K562 (cell line): ENCODE results near the gene RMC1. TPM values are rescaled to one million over a fixed set of nuclear protein-coding genes. Genes with fewer than 3 reads are reported as not detected.

Experiments
- ARID1B ChIP-seq: fragments of 450-650 bp; IDR thresholded peaks from 2 replicates; pipeline ENCODE4 v1.6.1; 2016; ENCODE audit warnings: antibody characterized with exemption, mild to moderate bottlenecking, inconsistent platforms
- CC2D1A ChIP-seq: fragments of 450-650 bp; IDR thresholded peaks from 2 replicates; pipeline ENCODE4 v1.6.1; 2017; ENCODE audit warnings: mild to moderate bottlenecking
- CTBP1 ChIP-seq: fragments of 450-650 bp; IDR thresholded peaks from 2 replicates; pipeline ENCODE4 v1.6.1; 2016; ENCODE audit warnings: borderline replicate concordance
- CTCF ChIP-seq, 3 experiments: IDR thresholded peaks in 2 of 3; conservative IDR thresholded peaks in 1 of 3; 2 replicates each; pipeline ENCODE4 v1.5.1; 2011 to 2012; ENCODE audit warnings: low read length in 3 of 3, mild to moderate bottlenecking in 3 of 3, control low read depth in 2 of 3, improper control_type of control experiment in 1 of 3, inconsistent platforms in 1 of 3, low read depth in 1 of 3, mixed read lengths in 1 of 3, moderate library complexity in 1 of 3; ENCODE audit not compliant: insufficient read depth in 2 of 3
- GTF2F1 ChIP-seq: IDR thresholded peaks from 2 replicates; pipeline ENCODE4 v1.6.1; 2011; ENCODE audit warnings: low read depth, low read length, improper control_type of control experiment
- NR1H2 ChIP-seq: sonication (generic); formaldehyde crosslinking; IDR thresholded peaks from 2 replicates; pipeline ENCODE4 v1.4.0; 2020; ENCODE audit warnings: mild to moderate bottlenecking, missing genetic modification reagents
- PRMT5 ChIP-seq: sonication (generic); formaldehyde crosslinking; IDR thresholded peaks from 2 replicates; pipeline ENCODE4 v1.5.0; 2020; ENCODE audit warnings: missing genetic modification reagents
- RAD21 ChIP-seq, 2 experiments: fragments of 250-450 bp in 1 of 2; fragments of 450-650 bp in 1 of 2; sonication (Bioruptor Pico) in 1 of 2; formaldehyde crosslinking in 1 of 2; IDR thresholded peaks in 1 of 2; conservative IDR thresholded peaks in 1 of 2; 2 replicates each; pipeline versions ENCODE4 v1.4.0 to v1.8.0; 2020 to 2022; ENCODE audit warnings: mild to moderate bottlenecking in 2 of 2, moderate library complexity in 1 of 2
- REST ChIP-seq, 2 experiments: fragments of 450-650 bp; formaldehyde crosslinking in 1 of 2; IDR thresholded peaks; 2 replicates each; pipeline versions ENCODE4 v1.4.0 to v1.6.1; 2014 to 2020; ENCODE audit warnings: mild to moderate bottlenecking in 2 of 2, borderline replicate concordance in 1 of 2, low read depth in 1 of 2
- STAG1 ChIP-seq: sonication (generic); formaldehyde crosslinking; IDR thresholded peaks from 2 replicates; pipeline ENCODE4 v1.5.0; 2020; ENCODE audit warnings: missing genetic modification reagents, borderline replicate concordance
- XRCC5 ChIP-seq: fragments of 200-400 bp; formaldehyde crosslinking; IDR thresholded peaks from 2 replicates; pipeline ENCODE4 v1.6.1; 2017; ENCODE audit warnings: low read depth, mild to moderate bottlenecking, low read length
- polyA plus RNA-seq, 8 experiments: library from polyadenylated mRNA; depleted of rRNA in 4 of 8; stranded (reverse) in 5 of 8; unstranded in 3 of 8; fragments of >200 nt; fragmentation: Nextera tagmentation in 2 of 8; fragmentation: Illumina TruSeq in 1 of 8; extraction: Ambion mirVana in 2 of 8; extraction: Trizol in 1 of 8; gene quantifications; 2 replicates each; pipeline versions ENCODE4 v1.2.1 to v1.2.3, GENCODE V29; 2011 to 2014; ENCODE audit warnings: inconsistent platforms in 1 of 8, missing spikeins in 1 of 8
- total RNA-seq, 7 experiments: library from RNA; depleted of rRNA in 6 of 7; stranded (reverse); fragments of >200 nt in 6 of 7; fragmentation: Illumina TruSeq in 2 of 7; extraction: Trizol in 2 of 7; gene quantifications; 2 replicates each; pipeline versions ENCODE4 v1.2.1 to v1.2.3, GENCODE V29; 2011 to 2021; ENCODE audit warnings: low replicate concordance in 1 of 7
- TF ChIP-seq, protein P1 (sequence below): fragments of 450-650 bp; IDR thresholded peaks from 2 replicates; pipeline ENCODE4 v1.6.1; 2017; ENCODE audit warnings: antibody characterized with exemption
- TF ChIP-seq, protein P2 (sequence below), 2 experiments: IDR thresholded peaks; 2 replicates each; pipeline ENCODE4 v1.6.1; 2012; ENCODE audit warnings: improper control_type of control experiment in 2 of 2, low read depth in 2 of 2, low read length in 2 of 2, borderline replicate concordance in 1 of 2

RMC1 gene
- total and polyA plus RNA-seq, 9 of the 15 experiments (the other 6 are each of a cell fraction or from before 2014, with no cell fraction given): 7.5 to 42.4 (median 35.5) TPM

DNA sequence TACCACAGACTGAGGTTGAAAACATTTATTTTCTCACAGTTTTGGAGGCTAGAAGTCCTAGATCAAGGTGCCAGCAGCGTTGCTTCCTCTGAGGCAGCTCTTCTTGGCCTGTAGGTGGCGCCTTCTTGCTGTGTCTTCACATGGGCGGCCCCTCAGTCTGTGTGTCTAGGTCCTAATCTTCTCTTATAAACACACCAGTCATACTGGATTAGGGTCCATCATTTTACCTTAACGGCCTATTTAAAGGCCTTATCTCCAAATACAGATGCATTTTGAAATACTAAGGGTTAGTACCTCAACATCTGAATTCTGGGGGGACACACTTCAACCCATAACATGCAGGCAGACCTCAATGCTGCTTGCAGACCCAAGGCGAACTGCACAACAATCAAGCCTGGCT lies 4.4 kb upstream of the RMC1 start (continued):
- no peak for TF ChIP-seq GTF2F1
- TF ChIP-seq PRMT5: no peak
- TF ChIP-seq STAG1 (CRISPR knock-in tag): peak; percentile 37; the same call in 1 of the 2 replicates
- no peak for TF ChIP-seq NR1H2
- 0 out of 2 replicates have a peak, but pooled peaks have one; percentile 44 for TF ChIP-seq XRCC5
- TF ChIP-seq, protein P1, sequence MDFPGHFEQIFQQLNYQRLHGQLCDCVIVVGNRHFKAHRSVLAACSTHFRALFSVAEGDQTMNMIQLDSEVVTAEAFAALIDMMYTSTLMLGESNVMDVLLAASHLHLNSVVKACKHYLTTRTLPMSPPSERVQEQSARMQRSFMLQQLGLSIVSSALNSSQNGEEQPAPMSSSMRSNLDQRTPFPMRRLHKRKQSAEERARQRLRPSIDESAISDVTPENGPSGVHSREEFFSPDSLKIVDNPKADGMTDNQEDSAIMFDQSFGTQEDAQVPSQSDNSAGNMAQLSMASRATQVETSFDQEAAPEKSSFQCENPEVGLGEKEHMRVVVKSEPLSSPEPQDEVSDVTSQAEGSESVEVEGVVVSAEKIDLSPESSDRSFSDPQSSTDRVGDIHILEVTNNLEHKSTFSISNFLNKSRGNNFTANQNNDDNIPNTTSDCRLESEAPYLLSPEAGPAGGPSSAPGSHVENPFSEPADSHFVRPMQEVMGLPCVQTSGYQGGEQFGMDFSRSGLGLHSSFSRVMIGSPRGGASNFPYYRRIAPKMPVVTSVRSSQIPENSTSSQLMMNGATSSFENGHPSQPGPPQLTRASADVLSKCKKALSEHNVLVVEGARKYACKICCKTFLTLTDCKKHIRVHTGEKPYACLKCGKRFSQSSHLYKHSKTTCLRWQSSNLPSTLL: no peak
- no peak for TF ChIP-seq CTBP1
- TF ChIP-seq, protein P2, sequence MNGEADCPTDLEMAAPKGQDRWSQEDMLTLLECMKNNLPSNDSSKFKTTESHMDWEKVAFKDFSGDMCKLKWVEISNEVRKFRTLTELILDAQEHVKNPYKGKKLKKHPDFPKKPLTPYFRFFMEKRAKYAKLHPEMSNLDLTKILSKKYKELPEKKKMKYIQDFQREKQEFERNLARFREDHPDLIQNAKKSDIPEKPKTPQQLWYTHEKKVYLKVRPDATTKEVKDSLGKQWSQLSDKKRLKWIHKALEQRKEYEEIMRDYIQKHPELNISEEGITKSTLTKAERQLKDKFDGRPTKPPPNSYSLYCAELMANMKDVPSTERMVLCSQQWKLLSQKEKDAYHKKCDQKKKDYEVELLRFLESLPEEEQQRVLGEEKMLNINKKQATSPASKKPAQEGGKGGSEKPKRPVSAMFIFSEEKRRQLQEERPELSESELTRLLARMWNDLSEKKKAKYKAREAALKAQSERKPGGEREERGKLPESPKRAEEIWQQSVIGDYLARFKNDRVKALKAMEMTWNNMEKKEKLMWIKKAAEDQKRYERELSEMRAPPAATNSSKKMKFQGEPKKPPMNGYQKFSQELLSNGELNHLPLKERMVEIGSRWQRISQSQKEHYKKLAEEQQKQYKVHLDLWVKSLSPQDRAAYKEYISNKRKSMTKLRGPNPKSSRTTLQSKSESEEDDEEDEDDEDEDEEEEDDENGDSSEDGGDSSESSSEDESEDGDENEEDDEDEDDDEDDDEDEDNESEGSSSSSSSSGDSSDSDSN (IDR thresholded peaks at IDR 0.05; ENCODE audit: borderline replicate concordance in 1 of 2, low read depth in 2 of 2, low read length in 2 of 2): no peak
- peak; percentile 70; the same call in 1 of the 2 replicates for TF ChIP-seq REST (IDR thresholded peaks at IDR 0.05; ENCODE audit: borderline replicate concordance)
- no peak for TF ChIP-seq REST (CRISPR knock-in tag; IDR thresholded peaks at IDR 0.05; ENCODE audit: low read depth)
- TF ChIP-seq CC2D1A: 0 out of 2 replicates have a peak, but pooled peaks have one; percentile 20
- peak; percentile 70 to 93 for TF ChIP-seq RAD21 (CRISPR knock-in tag; conservative IDR thresholded peaks at IDR 0.05 in 1 of 2, IDR thresholded peaks at IDR 0.05 in 1 of 2)
- peak; percentile 87 to 99 (median 95) for TF ChIP-seq CTCF (IDR thresholded peaks at IDR 0.05 in 2 of 3, conservative IDR thresholded peaks at IDR 0.05 in 1 of 3; ENCODE audit: insufficient read depth in 2 of 3, low read depth in 1 of 3, low read length in 3 of 3)
- 0 out of 2 replicates have a peak, but pooled peaks have one; percentile 30 for TF ChIP-seq ARID1B
